ENCODE results near the gene RAB7B. TPM values are rescaled to one million over a fixed set of nuclear protein-coding genes. Genes with fewer than 3 reads are reported as not detected.

RAB7B gene
- total RNA-seq, 6 donors from 2014 or later: 2.6 to 27.5 (median 9.1) TPM

DNA sequence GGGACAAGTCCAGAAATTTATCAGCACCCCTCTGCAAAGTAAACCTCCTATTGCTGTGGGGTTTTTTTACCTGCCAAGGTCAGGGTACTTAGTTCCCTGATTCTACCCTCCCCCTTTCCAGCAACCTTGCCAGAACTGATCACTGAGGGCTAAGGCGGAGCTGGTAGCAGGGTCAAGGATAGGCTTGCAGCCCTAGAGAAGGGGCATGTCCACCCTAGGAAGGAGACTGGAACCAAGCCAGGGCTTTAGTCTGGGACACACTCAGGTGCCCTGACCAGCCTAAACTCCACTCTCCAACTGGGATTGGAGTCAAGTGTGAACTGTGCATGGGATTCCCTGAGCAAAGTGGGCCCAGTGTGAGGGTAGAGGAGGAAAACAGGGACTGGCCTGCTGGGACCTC is 53.4 kb downstream of the RAB7B start:
- no peaks in the 10 kb centered on the region for H3K27me3 ChIP-seq
- ATAC-seq (ENCODE audit: low FRiP score in 2 of 2): no peak
- 67 to 73% methylated on average over 1 of the region's 1 CpG for WGBS, 2 donors
- no peaks in the 10 kb centered on the region for H3K36me3 ChIP-seq
- no peak overlapping the region for H3K4me3 ChIP-seq
- H3K27ac ChIP-seq: no peak overlapping the region
- H3K9me3 ChIP-seq: no peaks in the 10 kb centered on the region
- no peak for DNase-seq
- peaks cover 0 to 22% (median 5%) of the 10 kb centered on the region in 4 donors for H3K4me1 ChIP-seq
- TF ChIP-seq, protein P1, sequence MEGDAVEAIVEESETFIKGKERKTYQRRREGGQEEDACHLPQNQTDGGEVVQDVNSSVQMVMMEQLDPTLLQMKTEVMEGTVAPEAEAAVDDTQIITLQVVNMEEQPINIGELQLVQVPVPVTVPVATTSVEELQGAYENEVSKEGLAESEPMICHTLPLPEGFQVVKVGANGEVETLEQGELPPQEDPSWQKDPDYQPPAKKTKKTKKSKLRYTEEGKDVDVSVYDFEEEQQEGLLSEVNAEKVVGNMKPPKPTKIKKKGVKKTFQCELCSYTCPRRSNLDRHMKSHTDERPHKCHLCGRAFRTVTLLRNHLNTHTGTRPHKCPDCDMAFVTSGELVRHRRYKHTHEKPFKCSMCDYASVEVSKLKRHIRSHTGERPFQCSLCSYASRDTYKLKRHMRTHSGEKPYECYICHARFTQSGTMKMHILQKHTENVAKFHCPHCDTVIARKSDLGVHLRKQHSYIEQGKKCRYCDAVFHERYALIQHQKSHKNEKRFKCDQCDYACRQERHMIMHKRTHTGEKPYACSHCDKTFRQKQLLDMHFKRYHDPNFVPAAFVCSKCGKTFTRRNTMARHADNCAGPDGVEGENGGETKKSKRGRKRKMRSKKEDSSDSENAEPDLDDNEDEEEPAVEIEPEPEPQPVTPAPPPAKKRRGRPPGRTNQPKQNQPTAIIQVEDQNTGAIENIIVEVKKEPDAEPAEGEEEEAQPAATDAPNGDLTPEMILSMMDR (IDR thresholded peaks at IDR 0.05): no peak
- TF ChIP-seq POLR2AphosphoS5 (IDR thresholded peaks at IDR 0.05) (no peak), EP300 (IDR thresholded peaks at IDR 0.05) (no peak), POLR2A (IDR thresholded peaks at IDR 0.05) (no peak)

DNA sequence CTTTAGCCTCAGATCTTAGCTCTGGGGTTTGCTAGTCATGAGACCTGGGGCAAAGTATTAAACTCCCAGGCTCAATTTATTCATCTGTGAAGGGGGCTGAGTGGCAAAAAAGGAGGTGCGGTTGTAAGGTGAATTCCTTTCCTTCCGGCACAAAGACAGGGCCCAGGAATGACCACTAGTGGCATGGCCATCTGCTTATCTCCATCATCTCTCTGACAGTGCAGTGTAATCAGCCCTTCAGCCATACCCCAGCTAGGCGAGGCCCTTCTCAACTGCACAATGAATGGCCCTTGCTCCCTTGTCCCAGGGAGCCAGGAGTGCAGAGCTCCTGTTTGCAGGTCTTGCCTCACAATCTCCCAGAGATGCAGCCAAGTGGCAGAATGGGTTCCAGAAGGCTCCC is 54.3 kb downstream of the RAB7B start:
- H3K27me3 ChIP-seq: no peaks in the 10 kb centered on the region
- H3K4me1 ChIP-seq: peaks cover 0 to 22% (median 5%) of the 10 kb centered on the region in 4 donors
- H3K36me3 ChIP-seq: no peaks in the 10 kb centered on the region
- no peak overlapping the region for H3K27ac ChIP-seq
- whole genome bisulfite sequencing, 2 donors: 87 to 100% methylated on average over 2 to 3 of the region's 3 CpGs
- TF ChIP-seq, protein P1 (IDR thresholded peaks at IDR 0.05): no peak
- TF ChIP-seq POLR2A (IDR thresholded peaks at IDR 0.05): no peak
- no peak for TF ChIP-seq POLR2AphosphoS5 (IDR thresholded peaks at IDR 0.05)
- TF ChIP-seq EP300 (IDR thresholded peaks at IDR 0.05): no peak
- H3K4me3 ChIP-seq: no peak overlapping the region
- DNase-seq: no peak
- ATAC-seq (ENCODE audit: low FRiP score in 2 of 2): no peak
- H3K9me3 ChIP-seq: no peaks in the 10 kb centered on the region

DNA sequence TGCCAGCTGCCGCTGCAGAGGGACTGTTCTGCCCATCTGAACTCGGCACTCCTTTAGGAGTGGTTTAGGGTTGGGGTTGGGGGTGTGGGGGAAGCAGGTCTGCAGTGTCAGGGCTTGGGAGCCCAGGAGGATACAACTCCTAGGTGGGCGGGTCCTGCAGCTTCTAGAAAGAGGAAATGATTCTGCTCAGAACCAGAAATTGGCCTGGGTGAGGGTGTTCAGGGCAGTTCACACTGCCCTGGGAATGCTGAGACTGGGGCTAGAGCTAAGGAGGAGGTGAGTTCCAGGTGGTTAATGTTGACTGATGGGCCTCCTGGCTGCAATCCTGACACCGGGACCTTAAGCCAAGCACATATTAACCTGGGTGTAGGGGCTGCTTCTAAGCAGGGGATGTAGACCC is 55.2 kb downstream of the RAB7B start:
- H3K27me3 ChIP-seq: no peaks in the 10 kb centered on the region
- H3K4me3 ChIP-seq: no peak overlapping the region
- no peak for ATAC-seq (ENCODE audit: low FRiP score in 2 of 2)
- H3K9me3 ChIP-seq: no peaks in the 10 kb centered on the region
- H3K4me1 ChIP-seq: peaks cover 0 to 27% (median 7%) of the 10 kb centered on the region in 4 donors
- 77 to 86% methylated on average over 3 to 4 of the region's 4 CpGs for WGBS, 2 donors
- TF ChIP-seq, protein P1 (IDR thresholded peaks at IDR 0.05): no peak
- TF ChIP-seq EP300 (IDR thresholded peaks at IDR 0.05): no peak
- TF ChIP-seq POLR2A (IDR thresholded peaks at IDR 0.05): no peak
- TF ChIP-seq POLR2AphosphoS5 (IDR thresholded peaks at IDR 0.05): no peak
- no peaks in the 10 kb centered on the region for H3K36me3 ChIP-seq
- H3K27ac ChIP-seq: no peak overlapping the region
- DNase-seq: no peak

DNA sequence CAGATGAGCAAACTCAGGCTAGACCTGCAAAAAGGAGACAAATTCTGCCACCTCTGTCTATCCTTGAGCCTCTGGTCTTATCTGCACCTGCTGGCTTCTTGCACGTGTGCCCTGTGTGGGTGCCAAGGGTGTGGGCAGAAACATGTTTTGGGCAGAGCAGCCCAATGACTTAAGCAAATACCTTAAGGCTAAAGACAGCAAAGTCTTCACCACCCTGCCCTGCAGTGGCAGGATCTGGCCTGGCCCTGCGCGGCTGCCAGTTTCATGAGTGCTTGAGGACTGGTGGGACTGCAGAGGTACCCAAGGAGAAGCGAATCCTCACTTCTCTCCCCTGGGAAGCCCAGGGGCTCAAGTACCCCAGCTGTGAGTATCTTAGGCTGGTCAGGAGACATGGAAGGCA is 56.2 kb downstream of the RAB7B start:
- peak overlapping the region in 1 of 4 donors; percentile 10 for H3K27ac ChIP-seq
- DNase-seq: peak; percentile 59 to 82
- H3K27me3 ChIP-seq: no peaks in the 10 kb centered on the region

More for the DNA sequence above, 56.2 kb downstream of the RAB7B start:
- TF ChIP-seq, protein P1 (IDR thresholded peaks at IDR 0.05): no peak
- no peak for TF ChIP-seq POLR2A (IDR thresholded peaks at IDR 0.05)
- TF ChIP-seq EP300 (IDR thresholded peaks at IDR 0.05): no peak
- no peak for TF ChIP-seq POLR2AphosphoS5 (IDR thresholded peaks at IDR 0.05)
- peaks cover 0 to 27% (median 7%) of the 10 kb centered on the region in 4 donors for H3K4me1 ChIP-seq
- no peaks in the 10 kb centered on the region for H3K9me3 ChIP-seq
- 64 to 68% methylated on average over 2 to 4 of the region's 4 CpGs for WGBS, 2 donors
- ATAC-seq (ENCODE audit: low FRiP score in 2 of 2): peak in 1 of 2 donors; percentile 63
- no peak overlapping the region for H3K4me3 ChIP-seq
- no peaks in the 10 kb centered on the region for H3K36me3 ChIP-seq
